ENCODE measurements around the gene CX3CR1. TPM values are rescaled to one million over a fixed set of nuclear protein-coding genes. Genes with fewer than 3 reads are reported as not detected.

CX3CR1 gene
- total and polyA plus RNA-seq, 10 of the 15 experiments (the other 5 are each of a cell fraction or from before 2014, with no cell fraction given) = 0.05 to 0.53 (median 0.15) TPM

DNA sequence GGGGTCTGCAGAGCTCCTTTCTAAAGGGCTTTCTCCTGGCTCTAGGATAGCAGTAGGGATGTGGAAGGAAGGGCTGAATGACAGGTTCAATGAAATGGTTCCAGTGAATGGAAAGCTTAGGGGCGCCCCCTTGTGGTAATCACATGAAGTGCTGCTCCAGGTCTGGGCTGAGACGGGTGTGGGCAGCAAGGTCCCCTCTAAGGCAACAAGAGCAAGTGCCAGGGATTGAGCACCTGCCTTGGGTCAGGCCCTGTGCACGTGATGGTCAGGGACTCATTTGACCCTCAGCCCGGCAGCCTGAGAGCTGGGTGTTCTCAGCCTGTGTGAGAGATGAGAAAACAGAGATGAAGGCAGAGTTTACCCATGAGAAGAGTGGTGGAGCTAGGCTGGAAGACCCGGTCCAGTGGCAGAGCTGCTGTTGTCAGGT lies 12.1 kb upstream of the CX3CR1 start:
- ATAC-seq = peak; percentile 15
- no TSS peak for BruUV-seq (replicated peaks)
- Histone ChIP-seq H3K79me2 (ENCODE audit: control insufficient read depth, insufficient read depth, low read length) (no peaks in the 10 kb centered on the region), H3K4me2 (ENCODE audit: control insufficient read depth, insufficient read depth) (no peak overlapping the region), H3K36me3 (ENCODE audit: control insufficient read depth in 2 of 2, insufficient read depth in 2 of 2, low read length in 1 of 2) (no peaks in the 10 kb centered on the region), H3K9ac (ENCODE audit: control insufficient read depth, insufficient read depth, low read length) (no peak overlapping the region), H3K4me1 (ENCODE audit: control insufficient read depth, insufficient read depth, low read length) (peaks cover 45% of the 10 kb centered on the region), H3K4me3 (no peak overlapping the region), H2AFZ (ENCODE audit: control insufficient read depth, low read depth, low read length) (peak overlapping the region; percentile 46), H3K9me3 (replicated peaks; ENCODE audit: control insufficient read depth, insufficient read depth, low read length) (no peaks in the 10 kb centered on the region), H3K27ac (ENCODE audit: control insufficient read depth, insufficient read depth) (no peak overlapping the region), H3K27me3 (replicated peaks in 1 of 2; ENCODE audit: control insufficient read depth in 2 of 2, insufficient read depth in 2 of 2, low read length in 1 of 2) (no peaks in the 10 kb centered on the region), H4K20me1 (ENCODE audit: control insufficient read depth, insufficient read depth) (no peaks in the 10 kb centered on the region)
- ChIA-PET RAD21 (ENCODE audit: unreplicated experiment) (interaction anchor here (1.0 to 12.6 kb wide), 19 partner anchors 24 to 292 kb away, joined by 3 to 456 read pairs (median 5); partner anchors contain the start of genes RPSA and XIRP1), SMC1A (ENCODE audit: uncharacterized antibody, unreplicated experiment) (interaction anchor here (0.5 to 20.6 kb wide), 31 partner anchors 13 to 771 kb away, joined by 3 to 648 read pairs (median 4); partner anchors contain the start of genes CX3CR1, RPSA and XIRP1), POLR2A (interaction anchor here (1.2 to 2.7 kb wide), 5 partner anchors 77 to 145 kb away, joined by 3 to 8 read pairs (median 5); partner anchors contain the start of gene XIRP1), CTCF (interaction anchor here (0.7 to 15.1 kb wide), 52 partner anchors 9 to 292 kb away, joined by 3 to 756 read pairs (median 6); partner anchors contain the start of genes CCR8, CX3CR1, RPSA and TTC21A)
- intact Hi-C loops (cut with micrococcal nuclease; ENCODE audit: unreplicated experiment) (no loop called here), in situ Hi-C loops (cut with MboI) (no loop called here)
- FAIRE-seq = peak; percentile 73
- WGBS (ENCODE audit: insufficient coverage, insufficient replicate concordance, low lambda C conversion rate, missing lambda C conversion rate) = 0% methylated on average over 5 of the region's 5 CpGs
- DNase-seq (ENCODE audit: low read depth, low spot score) = no peak
- TF ChIP-seq BHLHE40 (IDR thresholded peaks at IDR 0.05; ENCODE audit: borderline replicate concordance in 1 of 2, low read depth in 2 of 2, low read length in 1 of 2) (peak in 1 of 2 experiments; percentile 59; a peak in 1 of 4 replicates), LARP7 (IDR thresholded peaks at IDR 0.05) (0 out of 2 replicates have a peak, but pooled peaks have one; percentile 18), SREBF2 (IDR thresholded peaks at IDR 0.05; ENCODE audit: low read length) (no peak), SMC3 (IDR thresholded peaks at IDR 0.05; ENCODE audit: borderline replicate concordance, low read length) (peak; percentile 75), MEF2A (IDR thresholded peaks at IDR 0.05; ENCODE audit: insufficient read depth, low read depth, low read length) (no peak), KDM1A (IDR thresholded peaks at IDR 0.05; ENCODE audit: borderline replicate concordance) (no peak), HDGF (IDR thresholded peaks at IDR 0.05) (peak; percentile 76; the same call in 1 of the 2 replicates), RELA (IDR thresholded peaks at IDR 0.05; ENCODE audit: borderline replicate concordance, partially characterized antibody) (peak; percentile 17)
- TF ChIP-seq, protein P1, sequence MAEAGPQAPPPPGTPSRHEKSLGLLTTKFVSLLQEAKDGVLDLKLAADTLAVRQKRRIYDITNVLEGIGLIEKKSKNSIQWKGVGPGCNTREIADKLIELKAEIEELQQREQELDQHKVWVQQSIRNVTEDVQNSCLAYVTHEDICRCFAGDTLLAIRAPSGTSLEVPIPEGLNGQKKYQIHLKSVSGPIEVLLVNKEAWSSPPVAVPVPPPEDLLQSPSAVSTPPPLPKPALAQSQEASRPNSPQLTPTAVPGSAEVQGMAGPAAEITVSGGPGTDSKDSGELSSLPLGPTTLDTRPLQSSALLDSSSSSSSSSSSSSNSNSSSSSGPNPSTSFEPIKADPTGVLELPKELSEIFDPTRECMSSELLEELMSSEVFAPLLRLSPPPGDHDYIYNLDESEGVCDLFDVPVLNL (IDR thresholded peaks at IDR 0.05; ENCODE audit: low read depth, low read length) = no peak
- TF ChIP-seq, protein P2, sequence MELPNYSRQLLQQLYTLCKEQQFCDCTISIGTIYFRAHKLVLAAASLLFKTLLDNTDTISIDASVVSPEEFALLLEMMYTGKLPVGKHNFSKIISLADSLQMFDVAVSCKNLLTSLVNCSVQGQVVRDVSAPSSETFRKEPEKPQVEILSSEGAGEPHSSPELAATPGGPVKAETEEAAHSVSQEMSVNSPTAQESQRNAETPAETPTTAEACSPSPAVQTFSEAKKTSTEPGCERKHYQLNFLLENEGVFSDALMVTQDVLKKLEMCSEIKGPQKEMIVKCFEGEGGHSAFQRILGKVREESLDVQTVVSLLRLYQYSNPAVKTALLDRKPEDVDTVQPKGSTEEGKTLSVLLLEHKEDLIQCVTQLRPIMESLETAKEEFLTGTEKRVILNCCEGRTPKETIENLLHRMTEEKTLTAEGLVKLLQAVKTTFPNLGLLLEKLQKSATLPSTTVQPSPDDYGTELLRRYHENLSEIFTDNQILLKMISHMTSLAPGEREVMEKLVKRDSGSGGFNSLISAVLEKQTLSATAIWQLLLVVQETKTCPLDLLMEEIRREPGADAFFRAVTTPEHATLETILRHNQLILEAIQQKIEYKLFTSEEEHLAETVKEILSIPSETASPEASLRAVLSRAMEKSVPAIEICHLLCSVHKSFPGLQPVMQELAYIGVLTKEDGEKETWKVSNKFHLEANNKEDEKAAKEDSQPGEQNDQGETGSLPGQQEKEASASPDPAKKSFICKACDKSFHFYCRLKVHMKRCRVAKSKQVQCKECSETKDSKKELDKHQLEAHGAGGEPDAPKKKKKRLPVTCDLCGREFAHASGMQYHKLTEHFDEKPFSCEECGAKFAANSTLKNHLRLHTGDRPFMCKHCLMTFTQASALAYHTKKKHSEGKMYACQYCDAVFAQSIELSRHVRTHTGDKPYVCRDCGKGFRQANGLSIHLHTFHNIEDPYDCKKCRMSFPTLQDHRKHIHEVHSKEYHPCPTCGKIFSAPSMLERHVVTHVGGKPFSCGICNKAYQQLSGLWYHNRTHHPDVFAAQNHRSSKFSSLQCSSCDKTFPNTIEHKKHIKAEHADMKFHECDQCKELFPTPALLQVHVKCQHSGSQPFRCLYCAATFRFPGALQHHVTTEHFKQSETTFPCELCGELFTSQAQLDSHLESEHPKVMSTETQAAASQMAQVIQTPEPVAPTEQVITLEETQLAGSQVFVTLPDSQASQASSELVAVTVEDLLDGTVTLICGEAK (IDR thresholded peaks at IDR 0.05; ENCODE audit: borderline replicate concordance) = no peak
- TF ChIP-seq, protein P3, sequence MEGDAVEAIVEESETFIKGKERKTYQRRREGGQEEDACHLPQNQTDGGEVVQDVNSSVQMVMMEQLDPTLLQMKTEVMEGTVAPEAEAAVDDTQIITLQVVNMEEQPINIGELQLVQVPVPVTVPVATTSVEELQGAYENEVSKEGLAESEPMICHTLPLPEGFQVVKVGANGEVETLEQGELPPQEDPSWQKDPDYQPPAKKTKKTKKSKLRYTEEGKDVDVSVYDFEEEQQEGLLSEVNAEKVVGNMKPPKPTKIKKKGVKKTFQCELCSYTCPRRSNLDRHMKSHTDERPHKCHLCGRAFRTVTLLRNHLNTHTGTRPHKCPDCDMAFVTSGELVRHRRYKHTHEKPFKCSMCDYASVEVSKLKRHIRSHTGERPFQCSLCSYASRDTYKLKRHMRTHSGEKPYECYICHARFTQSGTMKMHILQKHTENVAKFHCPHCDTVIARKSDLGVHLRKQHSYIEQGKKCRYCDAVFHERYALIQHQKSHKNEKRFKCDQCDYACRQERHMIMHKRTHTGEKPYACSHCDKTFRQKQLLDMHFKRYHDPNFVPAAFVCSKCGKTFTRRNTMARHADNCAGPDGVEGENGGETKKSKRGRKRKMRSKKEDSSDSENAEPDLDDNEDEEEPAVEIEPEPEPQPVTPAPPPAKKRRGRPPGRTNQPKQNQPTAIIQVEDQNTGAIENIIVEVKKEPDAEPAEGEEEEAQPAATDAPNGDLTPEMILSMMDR (IDR thresholded peaks at IDR 0.05 in 2 of 3, conservative IDR thresholded peaks at IDR 0.05 in 1 of 3; ENCODE audit: control insufficient read depth in 2 of 3, extremely low read depth in 1 of 3, insufficient read depth in 1 of 3, low read depth in 3 of 3, low read length in 3 of 3) = peak; percentile 81 to 94 (median 92)
- TF ChIP-seq, protein P4, sequence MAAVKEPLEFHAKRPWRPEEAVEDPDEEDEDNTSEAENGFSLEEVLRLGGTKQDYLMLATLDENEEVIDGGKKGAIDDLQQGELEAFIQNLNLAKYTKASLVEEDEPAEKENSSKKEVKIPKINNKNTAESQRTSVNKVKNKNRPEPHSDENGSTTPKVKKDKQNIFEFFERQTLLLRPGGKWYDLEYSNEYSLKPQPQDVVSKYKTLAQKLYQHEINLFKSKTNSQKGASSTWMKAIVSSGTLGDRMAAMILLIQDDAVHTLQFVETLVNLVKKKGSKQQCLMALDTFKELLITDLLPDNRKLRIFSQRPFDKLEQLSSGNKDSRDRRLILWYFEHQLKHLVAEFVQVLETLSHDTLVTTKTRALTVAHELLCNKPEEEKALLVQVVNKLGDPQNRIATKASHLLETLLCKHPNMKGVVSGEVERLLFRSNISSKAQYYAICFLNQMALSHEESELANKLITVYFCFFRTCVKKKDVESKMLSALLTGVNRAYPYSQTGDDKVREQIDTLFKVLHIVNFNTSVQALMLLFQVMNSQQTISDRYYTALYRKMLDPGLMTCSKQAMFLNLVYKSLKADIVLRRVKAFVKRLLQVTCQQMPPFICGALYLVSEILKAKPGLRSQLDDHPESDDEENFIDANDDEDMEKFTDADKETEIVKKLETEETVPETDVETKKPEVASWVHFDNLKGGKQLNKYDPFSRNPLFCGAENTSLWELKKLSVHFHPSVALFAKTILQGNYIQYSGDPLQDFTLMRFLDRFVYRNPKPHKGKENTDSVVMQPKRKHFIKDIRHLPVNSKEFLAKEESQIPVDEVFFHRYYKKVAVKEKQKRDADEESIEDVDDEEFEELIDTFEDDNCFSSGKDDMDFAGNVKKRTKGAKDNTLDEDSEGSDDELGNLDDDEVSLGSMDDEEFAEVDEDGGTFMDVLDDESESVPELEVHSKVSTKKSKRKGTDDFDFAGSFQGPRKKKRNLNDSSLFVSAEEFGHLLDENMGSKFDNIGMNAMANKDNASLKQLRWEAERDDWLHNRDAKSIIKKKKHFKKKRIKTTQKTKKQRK (IDR thresholded peaks at IDR 0.05; ENCODE audit: low read depth, low read length) = no peak
